ENCODE results near the gene SLC28A3. TPM values are rescaled to one million over a fixed set of nuclear protein-coding genes. Genes with fewer than 3 reads are reported as not detected.

SLC28A3 gene
- total RNA-seq, 2 experiments from 2014 or later, result not detected

- Histone ChIP-seq H3K4me1 (ENCODE audit: insufficient read depth, low read length, poor library complexity, severe bottlenecking) (no peaks in the 10 kb centered on the region), H3K4me2 (ENCODE audit: low read length) (no peak overlapping the region), H3K9me3 (ENCODE audit: low read length) (no peaks in the 10 kb centered on the region), H3K9me2 (ENCODE audit: insufficient read depth, low read length) (no peaks in the 10 kb centered on the region), H3K27ac (ENCODE audit: low read depth, low read length, poor library complexity, severe bottlenecking) (no peak overlapping the region), H3K4me3 (ENCODE audit: low read depth, low read length, poor library complexity, severe bottlenecking) (no peak overlapping the region), H4K20me1 (ENCODE audit: insufficient read depth, low read length) (no peaks in the 10 kb centered on the region), H3K36me3 (ENCODE audit: insufficient read depth, low read length) (no peaks in the 10 kb centered on the region), H3K79me2 (ENCODE audit: insufficient read depth, low read depth, low read length) (no peaks in the 10 kb centered on the region), H2AFZ (ENCODE audit: low read length) (no peak overlapping the region)
- POLR2A ChIA-PET, result interaction anchor here (0.7 to 0.8 kb wide), 2 partner anchors 338 to 1224 kb away, joined by 4 to 5 read pairs; no protein-coding TSS in a partner anchor
- no peak for DNase-seq (ENCODE audit: low spot score)
- intact Hi-C loops (cut with micrococcal nuclease; ENCODE audit: unreplicated experiment), result no loop called here
- no peak for TF ChIP-seq CTCF (conservative IDR thresholded peaks at IDR 0.05; ENCODE audit: low read length)
- no peak for TF ChIP-seq EZH2phosphoT487 (IDR thresholded peaks at IDR 0.05; ENCODE audit: borderline replicate concordance, low read depth, low read length)
- CTCF ChIA-PET (ENCODE audit: unreplicated experiment), result no interaction called here
- BruUV-seq (replicated peaks), result no TSS peak
Measured at GRCh38 chr9:84386753-84387152, 46.2 kb upstream of the SLC28A3 start.

- Histone ChIP-seq H3K4me3 (ENCODE audit: low read depth, low read length, poor library complexity, severe bottlenecking) (no peak overlapping the region), H3K4me1 (ENCODE audit: insufficient read depth, low read length, poor library complexity, severe bottlenecking) (no peaks in the 10 kb centered on the region), H3K27ac (ENCODE audit: low read depth, low read length, poor library complexity, severe bottlenecking) (no peak overlapping the region), H3K36me3 (ENCODE audit: insufficient read depth, low read length) (no peaks in the 10 kb centered on the region), H2AFZ (ENCODE audit: low read length) (no peak overlapping the region), H3K9me3 (ENCODE audit: low read length) (no peaks in the 10 kb centered on the region), H3K9me2 (ENCODE audit: insufficient read depth, low read length) (no peaks in the 10 kb centered on the region), H3K79me2 (ENCODE audit: insufficient read depth, low read depth, low read length) (no peaks in the 10 kb centered on the region), H3K4me2 (ENCODE audit: low read length) (no peak overlapping the region), H4K20me1 (ENCODE audit: insufficient read depth, low read length) (no peaks in the 10 kb centered on the region)
- no TSS peak for BruUV-seq (replicated peaks)
- TF ChIP-seq CTCF (conservative IDR thresholded peaks at IDR 0.05; ENCODE audit: low read length) (no peak), EZH2phosphoT487 (IDR thresholded peaks at IDR 0.05; ENCODE audit: borderline replicate concordance, low read depth, low read length) (no peak)
- DNase-seq (ENCODE audit: low spot score), result no peak
- ChIA-PET CTCF (ENCODE audit: unreplicated experiment) (no interaction called here), POLR2A (no interaction called here)
- intact Hi-C loops (cut with micrococcal nuclease; ENCODE audit: unreplicated experiment), result no loop called here
Measured at GRCh38 chr9:84385386-84386040, 45.0 kb upstream of the SLC28A3 start.

DNA sequence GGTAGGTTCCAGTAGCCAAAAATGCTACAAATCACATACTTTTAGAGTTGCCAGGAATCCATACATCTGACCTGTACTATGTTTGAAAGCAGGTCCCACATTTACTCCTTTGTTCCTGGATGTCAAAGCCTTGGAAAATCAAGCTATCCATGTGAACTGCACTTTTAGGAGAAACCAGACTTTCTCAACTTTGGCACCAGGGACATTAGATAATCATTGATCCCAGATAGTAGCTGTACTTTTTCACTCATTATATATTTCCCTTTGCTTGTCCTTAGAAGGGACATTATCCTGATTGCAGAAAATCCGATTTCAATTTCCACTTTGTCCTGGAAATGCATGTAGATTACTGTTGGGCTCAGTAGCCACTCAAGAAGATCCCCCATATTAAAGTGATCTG, 44.1 kb upstream of the SLC28A3 start:
- Histone ChIP-seq H3K9me2 (ENCODE audit: insufficient read depth, low read length) (no peaks in the 10 kb centered on the region), H3K79me2 (ENCODE audit: insufficient read depth, low read depth, low read length) (no peaks in the 10 kb centered on the region), H3K36me3 (ENCODE audit: insufficient read depth, low read length) (no peaks in the 10 kb centered on the region), H3K4me1 (ENCODE audit: insufficient read depth, low read length, poor library complexity, severe bottlenecking) (no peaks in the 10 kb centered on the region), H4K20me1 (ENCODE audit: insufficient read depth, low read length) (no peaks in the 10 kb centered on the region), H3K27ac (ENCODE audit: low read depth, low read length, poor library complexity, severe bottlenecking) (no peak overlapping the region), H2AFZ (ENCODE audit: low read length) (no peak overlapping the region), H3K4me2 (ENCODE audit: low read length) (no peak overlapping the region), H3K4me3 (ENCODE audit: low read depth, low read length, poor library complexity, severe bottlenecking) (no peak overlapping the region), H3K9me3 (ENCODE audit: low read length) (no peaks in the 10 kb centered on the region)
- no TSS peak for BruUV-seq (replicated peaks)
- POLR2A ChIA-PET, result no interaction called here
- intact Hi-C loops (cut with micrococcal nuclease; ENCODE audit: unreplicated experiment), result no loop called here
- CTCF ChIA-PET (ENCODE audit: unreplicated experiment), result no interaction called here
- no peak for DNase-seq (ENCODE audit: low spot score)
- TF ChIP-seq EZH2phosphoT487 (IDR thresholded peaks at IDR 0.05; ENCODE audit: borderline replicate concordance, low read depth, low read length), result no peak
- TF ChIP-seq CTCF (conservative IDR thresholded peaks at IDR 0.05; ENCODE audit: low read length), result no peak
